K562 (cell line): Measurements from ENCODE around the gene MOAP1. TPM values are rescaled to one million over a fixed set of nuclear protein-coding genes. Genes with fewer than 3 reads are reported as not detected.

Experiments used
- CBFA2T2 ChIP-seq: fragments of 450-650 bp; conservative IDR thresholded peaks from 2 replicates; pipeline ENCODE4 v1.6.1; 2017; ENCODE audit warnings: mild to moderate bottlenecking
- ELF1 ChIP-seq: fragments of 200-800 bp; sonication (Bioruptor generic); IDR thresholded peaks from 2 replicates; pipeline ENCODE4 v1.6.1; 2016; ENCODE audit warnings: missing genetic modification characterization, missing compliant biosample characterization
- ESRRA ChIP-seq: fragments of 450-650 bp; IDR thresholded peaks from 2 replicates; pipeline ENCODE4 v1.6.1; 2014; ENCODE audit warnings: low read depth, mild to moderate bottlenecking, moderate library complexity, borderline replicate concordance
- ILF3 ChIP-seq: fragments of 450-650 bp; IDR thresholded peaks from 2 replicates; pipeline ENCODE4 v1.6.1; 2018; ENCODE audit warnings: antibody characterized with exemption, mild to moderate bottlenecking, moderate library complexity, borderline replicate concordance
- KDM1A ChIP-seq, 2 experiments: fragments of 450-650 bp; IDR thresholded peaks; 2 replicates each; pipeline ENCODE4 v1.6.1; 2016; ENCODE audit warnings: mild to moderate bottlenecking in 2 of 2
- NFATC3 ChIP-seq: fragments of 450-650 bp; IDR thresholded peaks from 2 replicates; pipeline ENCODE4 v1.6.1; 2017; ENCODE audit warnings: mild to moderate bottlenecking
- NFYB ChIP-seq: IDR thresholded peaks from 2 replicates; pipeline ENCODE4 v1.6.1; 2011; ENCODE audit warnings: mild to moderate bottlenecking, moderate library complexity; ENCODE audit not compliant: insufficient read length; ENCODE audit errors: extremely low read depth
- NR3C1 ChIP-seq: sonication (generic); formaldehyde crosslinking; IDR thresholded peaks from 2 replicates; pipeline ENCODE4 v1.8.1; 2022; ENCODE audit warnings: missing genetic modification reagents
- PYGO2 ChIP-seq: fragments of 450-650 bp; IDR thresholded peaks from 2 replicates; pipeline ENCODE4 v1.6.1; 2016; ENCODE audit warnings: mild to moderate bottlenecking, missing genetic modification characterization, moderate library complexity, missing compliant biosample characterization
- RB1 ChIP-seq: fragments of 450-650 bp; IDR thresholded peaks from 2 replicates; pipeline ENCODE4 v1.6.1; 2017; ENCODE audit warnings: low read depth, mild to moderate bottlenecking
- RBBP5 ChIP-seq: fragments of 200-600 bp; sonication (generic); IDR thresholded peaks from 2 replicates; pipeline ENCODE4 v1.6.1; 2012; ENCODE audit warnings: borderline replicate concordance, mild to moderate bottlenecking, low read length, control low read depth, inconsistent platforms; ENCODE audit not compliant: insufficient read depth, poor library complexity, severe bottlenecking
- RNF2 ChIP-seq: sonication (generic); IDR thresholded peaks from 2 replicates; pipeline ENCODE4 v1.6.1; 2016
- TCF7L2 ChIP-seq: fragments of 150-350 bp; IDR thresholded peaks from 2 replicates; pipeline ENCODE4 v1.6.1; 2016; ENCODE audit warnings: low read depth, mild to moderate bottlenecking, low read length, moderate library complexity
- TEAD2 ChIP-seq: fragments of 450-650 bp; IDR thresholded peaks from 2 replicates; pipeline ENCODE4 v1.6.1; 2016; ENCODE audit warnings: missing genetic modification characterization, control low read depth, missing compliant biosample characterization
- ZFP36 ChIP-seq: fragments of 150-350 bp; IDR thresholded peaks from 2 replicates; pipeline ENCODE4 v1.6.1; 2018; ENCODE audit warnings: low read length, low read depth; ENCODE audit not compliant: partially characterized antibody
- ZNF408 ChIP-seq: fragments of 250-450 bp; sonication (Bioruptor Pico); IDR thresholded peaks from 2 replicates; pipeline ENCODE4 v1.4.0; 2020; ENCODE audit warnings: low read depth, mild to moderate bottlenecking, moderate library complexity
- ZNF445 ChIP-seq: fragments of 250-450 bp; sonication (Bioruptor Pico); IDR thresholded peaks from 2 replicates; pipeline ENCODE4 v1.4.0; 2020; ENCODE audit warnings: low read depth, mild to moderate bottlenecking, moderate library complexity
- ZNF79 ChIP-seq: fragments of 250-450 bp; sonication (Bioruptor Pico); IDR thresholded peaks from 2 replicates; pipeline ENCODE4 v1.4.0; 2020; ENCODE audit warnings: low read depth, mild to moderate bottlenecking, moderate library complexity
- polyA plus RNA-seq, 8 experiments: library from polyadenylated mRNA; depleted of rRNA in 4 of 8; stranded (reverse) in 5 of 8; unstranded in 3 of 8; fragments of >200 nt; fragmentation: Nextera tagmentation in 2 of 8; fragmentation: Illumina TruSeq in 1 of 8; extraction: Ambion mirVana in 2 of 8; extraction: Trizol in 1 of 8; gene quantifications; 2 replicates each; pipeline versions ENCODE4 v1.2.1 to v1.2.3, GENCODE V29; 2011 to 2014; ENCODE audit warnings: inconsistent platforms in 1 of 8, missing spikeins in 1 of 8
- total RNA-seq, 7 experiments: library from RNA; depleted of rRNA in 6 of 7; stranded (reverse); fragments of >200 nt in 6 of 7; fragmentation: Illumina TruSeq in 2 of 7; extraction: Trizol in 2 of 7; gene quantifications; 2 replicates each; pipeline versions ENCODE4 v1.2.1 to v1.2.3, GENCODE V29; 2011 to 2021; ENCODE audit warnings: low replicate concordance in 1 of 7
- TF ChIP-seq, protein P1 (sequence below): IDR thresholded peaks from 2 replicates; pipeline ENCODE4 v1.6.1; 2011; ENCODE audit warnings: borderline replicate concordance, low read depth, mild to moderate bottlenecking, moderate library complexity, low read length; ENCODE audit not compliant: insufficient read depth, poor library complexity, severe bottlenecking
- TF ChIP-seq, protein P2 (sequence below): sonication (generic); formaldehyde crosslinking; IDR thresholded peaks from 2 replicates; pipeline ENCODE4 v1.9.0; 2022; ENCODE audit warnings: mild to moderate bottlenecking, missing genetic modification reagents
- TF ChIP-seq, protein P3 (sequence below): fragments of 250-450 bp; sonication (Bioruptor Pico); IDR thresholded peaks from 2 replicates; pipeline ENCODE4 v1.4.0; 2020; ENCODE audit warnings: mild to moderate bottlenecking, moderate library complexity, borderline replicate concordance
- TF ChIP-seq, protein P4 (sequence below): fragments of 250-450 bp; sonication (Bioruptor Pico); IDR thresholded peaks from 2 replicates; pipeline ENCODE4 v1.5.0; 2021
- TF ChIP-seq, protein P5 (sequence below): sonication (generic); formaldehyde crosslinking; IDR thresholded peaks from 2 replicates; pipeline ENCODE4 v1.5.0; 2020; ENCODE audit warnings: missing genetic modification reagents

Gene MOAP1
- total and polyA plus RNA-seq, 9 of the 15 experiments (the other 6 are each of a cell fraction or from before 2014, with no cell fraction given): 1.5 to 14.4 (median 6.0) TPM

DNA sequence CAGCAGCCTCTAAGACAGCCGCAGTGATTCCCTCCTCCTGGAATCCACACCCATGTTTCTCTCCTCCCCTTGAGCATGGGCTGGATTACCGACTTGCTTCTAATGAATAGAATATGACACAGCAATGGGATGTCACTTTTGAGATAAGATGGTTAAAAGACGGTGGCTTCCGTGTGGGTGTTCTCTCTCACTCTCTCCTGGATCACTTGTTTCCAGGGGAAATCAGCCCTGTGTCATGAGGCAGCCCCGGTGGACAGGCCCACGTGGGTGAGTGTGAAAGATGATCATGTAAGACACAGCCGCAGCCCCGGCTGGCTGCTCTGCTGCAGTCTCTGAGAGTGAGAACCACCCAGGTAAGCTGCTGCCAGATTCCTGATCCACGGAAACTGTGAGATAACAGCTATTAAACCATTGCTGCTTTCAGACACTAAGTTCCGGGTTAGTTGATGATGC is 10.7 kb downstream of the MOAP1 start (continued):
- TF ChIP-seq ZNF79 (CRISPR knock-in tag) (no peak), CBFA2T2 (0 out of 2 replicates have a peak, but pooled peaks have one; percentile 4), ESRRA (no peak), ZFP36 (no peak), RB1 (no peak), ILF3 (no peak), RBBP5 (no peak), ELF1 (tag) (peak; percentile 54; the same call in 1 of the 2 replicates), RNF2 (no peak), TEAD2 (tag) (no peak), ZNF408 (CRISPR knock-in tag) (no peak), NFYB (no peak), NFATC3 (no peak), PYGO2 (tag) (no peak), KDM1A (IDR thresholded peaks at IDR 0.05) (peak; percentile 31 to 54; a peak in 1 of 4 replicates), TCF7L2 (no peak), ZNF445 (CRISPR knock-in tag) (no peak), NR3C1 (no peak)
- TF ChIP-seq, protein P1, sequence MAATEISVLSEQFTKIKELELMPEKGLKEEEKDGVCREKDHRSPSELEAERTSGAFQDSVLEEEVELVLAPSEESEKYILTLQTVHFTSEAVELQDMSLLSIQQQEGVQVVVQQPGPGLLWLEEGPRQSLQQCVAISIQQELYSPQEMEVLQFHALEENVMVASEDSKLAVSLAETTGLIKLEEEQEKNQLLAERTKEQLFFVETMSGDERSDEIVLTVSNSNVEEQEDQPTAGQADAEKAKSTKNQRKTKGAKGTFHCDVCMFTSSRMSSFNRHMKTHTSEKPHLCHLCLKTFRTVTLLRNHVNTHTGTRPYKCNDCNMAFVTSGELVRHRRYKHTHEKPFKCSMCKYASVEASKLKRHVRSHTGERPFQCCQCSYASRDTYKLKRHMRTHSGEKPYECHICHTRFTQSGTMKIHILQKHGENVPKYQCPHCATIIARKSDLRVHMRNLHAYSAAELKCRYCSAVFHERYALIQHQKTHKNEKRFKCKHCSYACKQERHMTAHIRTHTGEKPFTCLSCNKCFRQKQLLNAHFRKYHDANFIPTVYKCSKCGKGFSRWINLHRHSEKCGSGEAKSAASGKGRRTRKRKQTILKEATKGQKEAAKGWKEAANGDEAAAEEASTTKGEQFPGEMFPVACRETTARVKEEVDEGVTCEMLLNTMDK: no peak
- TF ChIP-seq, protein P2, sequence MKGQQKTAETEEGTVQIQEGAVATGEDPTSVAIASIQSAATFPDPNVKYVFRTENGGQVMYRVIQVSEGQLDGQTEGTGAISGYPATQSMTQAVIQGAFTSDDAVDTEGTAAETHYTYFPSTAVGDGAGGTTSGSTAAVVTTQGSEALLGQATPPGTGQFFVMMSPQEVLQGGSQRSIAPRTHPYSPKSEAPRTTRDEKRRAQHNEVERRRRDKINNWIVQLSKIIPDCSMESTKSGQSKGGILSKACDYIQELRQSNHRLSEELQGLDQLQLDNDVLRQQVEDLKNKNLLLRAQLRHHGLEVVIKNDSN (CRISPR knock-in tag): peak; percentile 58; the same call in 1 of the 2 replicates
- TF ChIP-seq, protein P3, sequence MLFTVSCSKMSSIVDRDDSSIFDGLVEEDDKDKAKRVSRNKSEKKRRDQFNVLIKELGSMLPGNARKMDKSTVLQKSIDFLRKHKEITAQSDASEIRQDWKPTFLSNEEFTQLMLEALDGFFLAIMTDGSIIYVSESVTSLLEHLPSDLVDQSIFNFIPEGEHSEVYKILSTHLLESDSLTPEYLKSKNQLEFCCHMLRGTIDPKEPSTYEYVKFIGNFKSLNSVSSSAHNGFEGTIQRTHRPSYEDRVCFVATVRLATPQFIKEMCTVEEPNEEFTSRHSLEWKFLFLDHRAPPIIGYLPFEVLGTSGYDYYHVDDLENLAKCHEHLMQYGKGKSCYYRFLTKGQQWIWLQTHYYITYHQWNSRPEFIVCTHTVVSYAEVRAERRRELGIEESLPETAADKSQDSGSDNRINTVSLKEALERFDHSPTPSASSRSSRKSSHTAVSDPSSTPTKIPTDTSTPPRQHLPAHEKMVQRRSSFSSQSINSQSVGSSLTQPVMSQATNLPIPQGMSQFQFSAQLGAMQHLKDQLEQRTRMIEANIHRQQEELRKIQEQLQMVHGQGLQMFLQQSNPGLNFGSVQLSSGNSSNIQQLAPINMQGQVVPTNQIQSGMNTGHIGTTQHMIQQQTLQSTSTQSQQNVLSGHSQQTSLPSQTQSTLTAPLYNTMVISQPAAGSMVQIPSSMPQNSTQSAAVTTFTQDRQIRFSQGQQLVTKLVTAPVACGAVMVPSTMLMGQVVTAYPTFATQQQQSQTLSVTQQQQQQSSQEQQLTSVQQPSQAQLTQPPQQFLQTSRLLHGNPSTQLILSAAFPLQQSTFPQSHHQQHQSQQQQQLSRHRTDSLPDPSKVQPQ (CRISPR knock-in tag): no peak
- TF ChIP-seq, protein P4, sequence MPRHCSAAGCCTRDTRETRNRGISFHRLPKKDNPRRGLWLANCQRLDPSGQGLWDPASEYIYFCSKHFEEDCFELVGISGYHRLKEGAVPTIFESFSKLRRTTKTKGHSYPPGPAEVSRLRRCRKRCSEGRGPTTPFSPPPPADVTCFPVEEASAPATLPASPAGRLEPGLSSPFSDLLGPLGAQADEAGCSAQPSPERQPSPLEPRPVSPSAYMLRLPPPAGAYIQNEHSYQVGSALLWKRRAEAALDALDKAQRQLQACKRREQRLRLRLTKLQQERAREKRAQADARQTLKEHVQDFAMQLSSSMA (CRISPR knock-in tag): no peak
- TF ChIP-seq, protein P5, sequence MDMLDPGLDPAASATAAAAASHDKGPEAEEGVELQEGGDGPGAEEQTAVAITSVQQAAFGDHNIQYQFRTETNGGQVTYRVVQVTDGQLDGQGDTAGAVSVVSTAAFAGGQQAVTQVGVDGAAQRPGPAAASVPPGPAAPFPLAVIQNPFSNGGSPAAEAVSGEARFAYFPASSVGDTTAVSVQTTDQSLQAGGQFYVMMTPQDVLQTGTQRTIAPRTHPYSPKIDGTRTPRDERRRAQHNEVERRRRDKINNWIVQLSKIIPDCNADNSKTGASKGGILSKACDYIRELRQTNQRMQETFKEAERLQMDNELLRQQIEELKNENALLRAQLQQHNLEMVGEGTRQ (CRISPR knock-in tag): peak; percentile 54
